ENCODE measurements around the gene ITIH1.

The ITIH1 gene

DNA sequence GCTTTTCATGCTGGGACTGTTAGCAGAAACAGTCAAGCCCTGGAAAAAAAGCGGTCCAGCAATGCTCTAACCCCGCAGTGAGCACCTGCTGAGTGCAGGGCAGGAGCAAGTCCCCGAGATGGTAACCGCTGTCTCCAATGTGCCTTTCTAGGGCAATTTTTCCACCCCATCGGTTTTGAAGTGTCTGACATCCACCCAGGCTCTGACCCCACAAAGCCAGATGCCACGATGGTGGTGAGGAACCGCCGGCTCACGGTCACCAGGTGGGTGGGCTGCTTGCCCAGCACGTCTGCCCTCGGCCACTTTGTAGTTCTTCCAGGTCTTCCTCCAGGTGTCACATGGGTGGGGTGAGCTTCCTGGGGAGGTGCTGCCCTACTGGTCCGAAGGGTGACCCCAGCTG lies 14.0 kb downstream of the ITIH1 start:
- DNase-seq, result no peak

DNA sequence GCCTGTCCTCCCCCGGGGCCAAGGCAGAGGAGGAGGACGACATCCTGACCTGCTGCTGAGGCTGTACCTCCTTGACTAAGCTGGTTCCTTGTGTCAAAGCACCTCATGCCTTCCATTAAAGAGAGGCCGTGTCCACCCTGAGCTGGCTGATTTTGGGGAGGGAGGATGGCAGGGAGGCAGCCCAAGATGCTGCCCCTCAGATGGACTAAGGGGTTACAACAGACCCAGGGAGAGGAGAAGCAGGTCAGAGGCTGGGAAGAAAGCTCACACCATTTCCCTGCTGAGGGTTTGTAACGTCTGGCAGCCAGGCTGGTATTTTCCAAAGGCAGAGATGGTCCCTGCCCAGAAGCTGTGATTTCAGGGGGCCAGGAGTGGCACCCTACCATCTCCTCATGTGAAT lies 14.5 kb downstream of the ITIH1 start:
- DNase-seq, result no peak

DNA sequence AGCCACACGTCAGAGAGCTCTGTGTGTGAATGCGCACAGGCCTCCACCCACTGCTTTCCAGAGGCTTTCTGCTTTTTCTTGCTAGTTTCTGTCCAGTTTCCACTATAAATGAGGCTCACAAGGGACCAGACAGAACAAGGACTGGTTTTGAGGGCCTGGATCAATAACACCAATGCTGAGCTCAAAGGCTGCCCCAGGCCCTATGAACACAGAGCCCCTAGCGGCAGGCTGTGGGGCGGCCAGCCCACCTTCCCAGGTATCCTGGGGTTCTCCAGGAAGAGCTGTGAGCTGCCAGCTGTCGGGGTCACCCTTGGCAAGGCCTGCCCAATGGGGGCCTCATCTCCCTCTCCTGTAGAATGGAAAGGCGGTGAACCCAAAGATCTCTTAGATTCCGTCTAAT lies 15.0 kb downstream of the ITIH1 start:
- DNase-seq, result no peak

DNA sequence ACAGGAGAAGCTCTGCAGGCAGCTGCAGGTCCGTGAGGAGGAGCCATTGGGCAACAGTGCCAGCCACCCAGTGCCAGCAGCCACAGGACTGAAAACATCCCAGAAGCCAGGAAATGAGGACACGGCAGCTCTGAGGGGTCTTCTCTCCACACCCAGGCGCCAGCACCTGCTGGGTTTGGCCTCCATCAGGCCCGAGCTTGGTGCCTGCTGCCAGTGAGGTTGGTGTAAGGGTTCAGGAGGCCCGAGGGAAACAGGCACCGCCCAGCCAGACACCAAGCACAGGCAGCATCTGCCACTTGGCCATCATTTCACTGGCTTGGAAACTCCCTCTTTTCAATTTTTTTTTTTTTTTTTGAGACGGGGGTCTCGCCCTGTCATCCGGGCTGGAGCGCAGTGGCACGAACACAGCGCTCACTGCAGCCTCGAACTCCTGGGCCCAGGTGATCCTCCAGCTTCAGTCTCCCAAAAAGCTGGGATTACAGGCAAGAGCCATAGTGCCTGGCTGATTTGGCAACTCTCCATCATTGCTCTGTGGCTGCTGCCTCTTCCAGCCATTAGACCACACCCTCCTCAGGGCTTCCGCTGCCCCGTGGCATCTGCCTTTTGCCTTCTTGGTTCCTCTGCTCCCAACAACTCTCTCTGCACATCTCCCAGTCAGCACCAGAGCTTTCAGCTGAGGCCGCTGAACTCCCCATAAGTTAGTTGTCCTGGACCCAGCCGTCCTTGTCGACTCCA lies 15.7 kb downstream of the ITIH1 start:
- DNase-seq, result no peak

GRCh38 chr3:52793702-52794611 lies 16.6 kb downstream of the ITIH1 start:
- DNase-seq, result no peak

DNA sequence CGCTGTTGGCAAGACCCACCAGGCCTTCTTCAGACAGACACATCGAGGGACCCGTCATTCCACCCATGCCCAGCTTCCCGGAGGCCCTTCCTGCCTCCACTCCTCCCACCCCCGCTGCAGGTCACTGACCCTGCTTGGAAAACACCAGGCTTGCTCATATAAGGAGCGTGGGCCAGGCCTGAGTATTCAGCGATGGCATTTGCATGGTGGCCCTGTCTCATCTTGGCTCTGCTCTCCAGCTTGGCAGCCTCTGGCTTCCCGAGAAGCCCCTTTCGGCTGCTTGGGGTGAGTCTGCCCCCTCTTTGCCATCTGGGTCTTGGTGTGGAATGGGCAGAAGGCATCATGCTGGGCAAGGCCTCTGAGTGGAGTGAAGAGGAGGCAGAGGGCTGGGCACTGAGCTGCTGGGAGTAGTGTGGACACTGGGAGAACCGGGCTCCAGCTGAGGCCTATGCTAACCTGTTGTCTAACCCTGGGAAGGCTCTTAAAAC lies 17.3 kb downstream of the ITIH1 start, which contains the start of gene ITIH3:
Gene ITIH3 (plus strand): TSS at position 185 of the 488 bp plus-strand sequence. CDS start 8 bp downstream, at position 193.
- no peak for DNase-seq

GRCh38 chr3:52795298-52795900 lies 18.0 kb downstream of the ITIH1 start:
- no peak for DNase-seq

DNA sequence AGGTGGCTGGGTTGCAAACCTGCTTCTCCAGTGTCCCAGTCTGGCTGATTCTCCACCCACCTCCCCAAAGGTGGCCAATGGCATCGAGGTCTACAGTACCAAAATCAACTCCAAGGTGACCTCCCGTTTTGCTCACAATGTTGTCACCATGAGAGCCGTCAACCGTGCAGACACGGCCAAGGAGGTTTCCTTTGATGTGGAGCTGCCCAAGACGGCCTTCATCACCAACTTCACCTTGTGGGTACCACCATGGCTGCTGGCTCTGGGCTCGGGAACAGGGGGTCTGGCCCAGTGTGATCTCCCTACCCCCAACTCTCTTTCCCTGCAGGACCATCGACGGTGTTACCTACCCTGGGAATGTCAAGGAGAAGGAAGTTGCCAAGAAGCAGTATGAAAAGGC lies 19.0 kb downstream of the ITIH1 start:
- no peak for DNase-seq

DNA sequence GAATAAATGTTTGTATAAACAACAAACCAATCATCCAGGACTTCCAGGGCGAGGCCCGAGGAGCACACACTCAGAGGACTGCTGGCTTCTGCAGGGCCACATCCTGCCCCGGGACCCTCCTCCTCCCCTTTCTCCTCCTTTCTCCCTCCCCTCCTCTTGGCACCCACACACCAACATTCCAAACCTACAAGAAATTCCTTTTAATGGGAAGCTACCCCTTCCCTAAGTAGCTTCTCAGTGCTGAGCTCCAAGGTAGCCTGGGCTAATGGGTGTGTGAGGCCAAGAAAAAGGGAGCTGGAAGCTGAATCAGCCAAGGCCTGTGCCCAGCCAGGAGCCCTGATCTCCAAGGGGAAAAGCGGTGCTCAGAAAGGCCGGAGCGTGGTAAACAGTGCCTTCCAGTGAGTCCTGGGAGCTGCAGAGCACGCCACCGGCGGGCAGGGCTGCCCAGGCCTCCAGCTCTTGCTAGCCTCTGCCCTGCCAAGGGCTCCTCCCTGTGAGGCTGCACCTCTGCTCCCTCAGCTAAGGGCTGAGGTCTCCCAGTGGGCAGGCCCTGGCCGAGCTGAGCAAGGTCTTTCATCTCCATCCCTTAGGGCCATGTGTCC lies 21.1 kb downstream of the ITIH1 start:
- DNase-seq, result no peak

GRCh38 chr3:52798978-52799476 lies 21.6 kb downstream of the ITIH1 start:
- no peak for DNase-seq

- no peak for DNase-seq
Observed at GRCh38 chr3:52800079-52800478, 22.7 kb downstream of the ITIH1 start.

- DNase-seq, result no peak
Observed at GRCh38 chr3:52801839-52802238, 24.4 kb downstream of the ITIH1 start.

DNA sequence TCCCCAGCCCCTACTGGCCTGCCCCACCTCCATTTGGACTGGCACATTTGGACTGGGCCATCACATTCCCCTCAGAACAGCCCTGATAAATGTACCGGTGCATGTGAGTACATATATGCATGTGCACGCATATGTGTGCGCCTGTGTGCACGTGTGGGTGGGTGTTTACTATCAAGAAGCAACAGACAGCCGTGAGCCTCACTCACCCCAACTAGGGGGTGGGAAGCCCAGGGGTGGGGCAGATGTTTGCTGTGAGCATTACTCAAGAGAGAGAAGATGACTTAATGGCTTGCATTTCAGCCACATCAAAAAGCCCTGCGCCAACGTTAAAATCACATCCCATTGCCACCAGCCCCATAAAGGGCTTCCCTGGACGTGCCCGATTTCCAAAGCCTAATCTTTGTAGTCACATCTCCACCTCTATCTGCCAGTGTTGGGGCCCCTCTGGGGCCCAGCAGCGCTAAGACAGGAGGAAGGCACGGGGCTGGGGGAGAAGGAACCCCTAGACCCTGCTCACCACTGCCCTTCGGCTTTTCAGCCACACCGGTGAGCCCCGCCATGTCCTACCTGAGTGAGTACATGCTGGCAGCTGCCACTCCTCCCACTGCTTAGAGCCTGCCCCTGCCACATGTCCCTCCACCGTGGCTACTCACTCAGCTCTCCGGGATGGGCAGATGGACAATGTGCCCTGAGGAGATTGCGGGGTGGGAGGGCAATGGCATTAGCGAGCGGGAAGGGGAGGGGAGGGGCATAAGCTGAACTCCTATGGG lies 28.1 kb downstream of the ITIH1 start:
- no peak for DNase-seq

- no peak for DNase-seq
Observed at GRCh38 chr3:52809149-52809548, 31.8 kb downstream of the ITIH1 start.

- DNase-seq, result no peak
Observed at GRCh38 chr3:52809662-52810377, 32.4 kb downstream of the ITIH1 start.

DNA sequence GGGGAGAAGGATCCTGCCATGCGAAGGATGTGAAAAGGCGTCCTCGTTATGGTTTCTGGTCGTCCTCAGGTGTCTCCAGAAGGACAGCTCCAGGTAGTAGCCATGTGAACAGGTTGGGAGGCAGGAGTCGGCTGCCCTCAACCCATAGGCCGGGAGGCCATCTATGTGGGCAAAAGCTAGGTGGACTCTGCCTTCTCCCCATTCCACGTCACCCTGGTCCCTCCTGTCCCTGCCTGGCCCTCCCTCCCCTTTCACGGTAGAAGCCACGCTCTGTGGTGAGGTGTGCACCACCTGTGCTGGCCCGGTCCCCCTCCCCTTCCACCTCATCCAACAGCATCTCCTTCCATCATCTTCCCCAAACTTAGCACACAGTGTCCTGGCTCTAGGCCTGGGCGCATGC lies 33.5 kb downstream of the ITIH1 start:
- DNase-seq, result no peak

DNA sequence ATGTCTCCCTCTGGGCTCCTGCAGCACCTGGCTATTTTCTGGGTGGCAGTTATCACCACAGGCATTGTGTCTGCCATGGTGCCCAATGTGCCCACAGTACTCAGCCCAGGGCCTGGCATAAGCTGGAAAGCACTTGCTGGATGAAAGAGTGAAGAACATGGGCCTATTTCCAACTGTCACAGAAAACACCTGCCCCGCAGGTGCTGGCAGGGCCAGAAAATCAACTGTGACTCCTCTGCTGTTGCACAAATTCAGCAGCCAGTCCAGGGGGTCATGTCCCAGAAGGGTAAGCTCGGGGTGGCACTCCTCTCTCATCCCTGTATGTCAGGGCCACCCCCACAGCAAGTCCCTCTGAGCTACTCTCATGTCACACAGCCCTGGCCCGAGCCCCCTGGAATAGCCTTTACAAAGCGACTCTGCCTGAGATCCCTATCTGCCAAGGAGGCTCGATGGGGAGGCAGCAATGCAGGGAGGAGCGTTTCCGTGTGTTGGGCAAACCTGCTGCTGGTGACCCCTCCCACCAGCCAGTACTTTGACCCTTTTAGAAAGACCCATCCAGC lies 34.1 kb downstream of the ITIH1 start:
- no peak for DNase-seq

DNA sequence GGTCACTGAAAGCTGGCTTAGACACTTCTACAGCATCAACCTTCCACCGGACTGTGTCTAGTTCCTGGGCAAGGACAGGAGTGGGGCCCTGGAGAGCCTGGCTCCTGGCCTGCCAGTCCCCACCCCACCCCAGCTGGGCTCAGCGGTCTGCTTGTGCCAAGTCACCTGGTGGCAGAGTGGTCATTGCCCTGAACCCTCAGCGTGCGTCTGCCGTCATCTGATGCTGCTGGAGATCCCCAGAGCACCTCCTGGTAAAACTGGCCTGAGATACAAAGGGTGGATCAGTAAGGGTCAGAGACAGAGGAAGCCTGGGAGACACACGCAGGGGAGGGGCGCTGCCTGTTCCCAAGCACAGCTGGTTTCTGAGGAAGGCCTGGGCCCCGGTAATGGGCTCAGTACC lies 36.4 kb downstream of the ITIH1 start:
- no peak for DNase-seq

DNA sequence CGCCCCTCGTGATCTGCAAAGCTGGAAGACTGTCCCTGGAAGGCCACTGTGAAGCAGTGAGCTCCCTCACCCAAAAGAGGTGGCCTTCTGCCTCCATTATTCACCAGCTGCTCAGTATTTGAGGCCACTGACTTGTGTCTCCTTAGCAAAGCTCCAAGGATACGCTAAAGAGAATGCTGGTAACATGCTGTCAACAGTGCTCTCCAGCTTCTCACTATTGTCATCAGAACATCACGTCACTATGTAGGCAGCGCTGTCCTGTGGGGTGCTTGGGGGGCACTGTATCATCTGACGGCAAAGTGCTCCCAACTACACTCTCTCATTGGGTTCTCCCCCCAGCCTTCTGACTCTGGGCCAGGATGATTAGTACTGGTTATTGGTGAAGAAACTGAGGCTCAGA lies 38.8 kb downstream of the ITIH1 start:
- no peak for DNase-seq

DNA sequence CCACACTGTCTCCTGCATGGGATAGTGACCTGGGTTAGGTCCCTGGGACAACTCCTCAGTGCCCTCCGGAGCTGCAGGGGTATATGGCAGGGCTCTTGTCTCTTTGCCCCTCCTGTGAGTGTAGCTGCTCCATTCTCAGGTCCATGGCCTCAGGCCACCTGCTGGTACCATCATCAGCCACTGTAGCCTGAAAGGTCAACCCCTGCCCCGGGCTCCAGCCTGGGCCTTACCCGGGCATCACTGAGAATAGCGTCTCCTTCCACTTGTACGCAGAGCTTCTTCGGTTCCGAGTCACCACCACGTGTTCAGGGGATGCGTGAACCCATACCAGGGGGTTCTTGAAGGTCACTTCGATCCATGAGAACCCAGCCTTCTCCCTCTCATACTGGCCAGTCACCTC lies 39.3 kb downstream of the ITIH1 start:
- no peak for DNase-seq

GRCh38 chr3:52817221-52817620 lies 39.8 kb downstream of the ITIH1 start:
- no peak for DNase-seq

Measured in cortex of kidney (tissue), 1 donor.